ENCODE data around the gene GGT1.
"Not testable (repeated sequence)": the region's sequence is repeated elsewhere in the genome, so short reads cannot be mapped to it uniquely, and the experiment has no call there.

The GGT1 gene

GRCh38 chr22:24584166-24584790, 18.7 kb upstream of the GGT1 start:
- DNase-seq: no peak

- no peak for DNase-seq
Observed at GRCh38 chr22:24584871-24585411, 18.1 kb upstream of the GGT1 start.

- DNase-seq: no peak
Observed at GRCh38 chr22:24585461-24585860, 17.5 kb upstream of the GGT1 start.

- no peak for DNase-seq
Observed at GRCh38 chr22:24585927-24586546, 17.0 kb upstream of the GGT1 start.

- no peak for DNase-seq
Observed at GRCh38 chr22:24587251-24587650, 15.7 kb upstream of the GGT1 start.

GRCh38 chr22:24587948-24588347, 15.0 kb upstream of the GGT1 start:
- DNase-seq: no peak

GRCh38 chr22:24588381-24588756, 14.6 kb upstream of the GGT1 start:
- no peak for DNase-seq

- no peak for DNase-seq
Observed at GRCh38 chr22:24588757-24589481, 14.1 kb upstream of the GGT1 start.

GRCh38 chr22:24589518-24590030, 13.4 kb upstream of the GGT1 start:
- DNase-seq: no peak

GRCh38 chr22:24590596-24591173, 12.3 kb upstream of the GGT1 start:
- no peak for DNase-seq

- DNase-seq: no peak
Observed at GRCh38 chr22:24591286-24591830, 11.6 kb upstream of the GGT1 start.

GRCh38 chr22:24592058-24592850, 10.7 kb upstream of the GGT1 start:
- no peak for DNase-seq

GRCh38 chr22:24592851-24593558, 10.0 kb upstream of the GGT1 start, which contains the start of gene LRRC75B:
Gene LRRC75B, minus strand, starts transcription at chr22:24593073. Its CDS starts 34 bp downstream, at chr22:24593039.
- DNase-seq: peak; percentile 28

- not testable (repeated sequence) for DNase-seq
Observed at GRCh38 chr22:24593559-24593835, 9.5 kb upstream of the GGT1 start.

GRCh38 chr22:24593836-24594568, 9.0 kb upstream of the GGT1 start:
- no peak for DNase-seq

- no peak for DNase-seq
Observed at GRCh38 chr22:24594569-24595120, 8.3 kb upstream of the GGT1 start.

GRCh38 chr22:24595228-24595627, 7.8 kb upstream of the GGT1 start:
- DNase-seq: no peak

GRCh38 chr22:24595863-24596262, 7.1 kb upstream of the GGT1 start:
- DNase-seq: no peak

GRCh38 chr22:24597076-24597475, 5.9 kb upstream of the GGT1 start:
- DNase-seq: not testable (repeated sequence)

- no peak for DNase-seq
Observed at GRCh38 chr22:24599514-24599913, 3.5 kb upstream of the GGT1 start.

Measured in stimulated activated CD4-positive, alpha-beta T cell treated with anti-CD3 and anti-CD28 coated beads, Interleukin-1b, Interleukin-23, amount 100 ng/mL, for 48 hours (primary cell).